Measurements from ENCODE around the gene PAK6.

PAK6 gene

GRCh38 chr15:40276927-40277326, 38.1 kb downstream of the PAK6 start:
- no peak for DNase-seq (ENCODE audit: low read depth in 2 of 2)

- DNase-seq (ENCODE audit: low read depth in 2 of 2) = no peak
Measured at GRCh38 chr15:40277471-40277870, 38.6 kb downstream of the PAK6 start.

GRCh38 chr15:40278026-40278425, 39.2 kb downstream of the PAK6 start:
- no peak for DNase-seq (ENCODE audit: low read depth in 2 of 2)

- no peak for DNase-seq (ENCODE audit: low read depth in 2 of 2)
Measured at GRCh38 chr15:40279437-40280141, 40.7 kb downstream of the PAK6 start.

- no peak for DNase-seq (ENCODE audit: low read depth in 2 of 2)
Measured at GRCh38 chr15:40280260-40281056, 41.6 kb downstream of the PAK6 start.

GRCh38 chr15:40281057-40281800, 42.4 kb downstream of the PAK6 start:
- no peak for DNase-seq (ENCODE audit: low read depth in 2 of 2)

- DNase-seq (ENCODE audit: low read depth in 2 of 2) = no peak
Measured at GRCh38 chr15:40281801-40282146, 42.9 kb downstream of the PAK6 start.

GRCh38 chr15:40282147-40282868, 43.4 kb downstream of the PAK6 start:
- DNase-seq (ENCODE audit: low read depth in 2 of 2) = no peak

GRCh38 chr15:40282869-40283614, 44.2 kb downstream of the PAK6 start, which contains the start of gene ANKRD63:
ANKRD63 (minus strand) TSS chr15:40283064; CDS start chr15:40282586, 478 bp downstream.
- no peak for DNase-seq (ENCODE audit: low read depth in 2 of 2)

- no peak for DNase-seq (ENCODE audit: low read depth in 2 of 2)
Measured at GRCh38 chr15:40283615-40284300, 44.9 kb downstream of the PAK6 start.

GRCh38 chr15:40285151-40285550, 46.3 kb downstream of the PAK6 start:
- no peak for DNase-seq (ENCODE audit: low read depth in 2 of 2)

- no peak for DNase-seq (ENCODE audit: low read depth in 2 of 2)
Measured at GRCh38 chr15:40285554-40286011, 46.7 kb downstream of the PAK6 start.

GRCh38 chr15:40286061-40286532, 47.2 kb downstream of the PAK6 start:
- no peak for DNase-seq (ENCODE audit: low read depth in 2 of 2)

- DNase-seq (ENCODE audit: low read depth in 2 of 2) = no peak
Measured at GRCh38 chr15:40286794-40287193, 47.9 kb downstream of the PAK6 start.

GRCh38 chr15:40287505-40287904, 48.6 kb downstream of the PAK6 start:
- no peak for DNase-seq (ENCODE audit: low read depth in 2 of 2)

GRCh38 chr15:40287968-40288367, 49.1 kb downstream of the PAK6 start:
- no peak for DNase-seq (ENCODE audit: low read depth in 2 of 2)

GRCh38 chr15:40289140-40289775, 50.4 kb downstream of the PAK6 start:
- DNase-seq (ENCODE audit: low read depth in 2 of 2) = no peak

- no peak for DNase-seq (ENCODE audit: low read depth in 2 of 2)
Measured at GRCh38 chr15:40290545-40290917, 51.7 kb downstream of the PAK6 start.

- no peak for DNase-seq (ENCODE audit: low read depth in 2 of 2)
Measured at GRCh38 chr15:40290918-40291574, 52.2 kb downstream of the PAK6 start.

All from fibroblast of skin of left biceps (primary cell).